ENCODE data around the gene OR2L8.
A peak's percentile ranks its signal among the peaks of the same experiment; 100 is the strongest.

OR2L8 gene

GRCh38 chr1:247966532-247967204, 18.0 kb downstream of the OR2L8 start:
- H3K4me3 ChIP-seq (ENCODE audit: low read depth, low read length): peak overlapping the region; percentile 36; the same call in 1 of the 2 replicates
- peak; percentile 52 for DNase-seq (ENCODE audit: low read depth)
- TF ChIP-seq, protein P1, sequence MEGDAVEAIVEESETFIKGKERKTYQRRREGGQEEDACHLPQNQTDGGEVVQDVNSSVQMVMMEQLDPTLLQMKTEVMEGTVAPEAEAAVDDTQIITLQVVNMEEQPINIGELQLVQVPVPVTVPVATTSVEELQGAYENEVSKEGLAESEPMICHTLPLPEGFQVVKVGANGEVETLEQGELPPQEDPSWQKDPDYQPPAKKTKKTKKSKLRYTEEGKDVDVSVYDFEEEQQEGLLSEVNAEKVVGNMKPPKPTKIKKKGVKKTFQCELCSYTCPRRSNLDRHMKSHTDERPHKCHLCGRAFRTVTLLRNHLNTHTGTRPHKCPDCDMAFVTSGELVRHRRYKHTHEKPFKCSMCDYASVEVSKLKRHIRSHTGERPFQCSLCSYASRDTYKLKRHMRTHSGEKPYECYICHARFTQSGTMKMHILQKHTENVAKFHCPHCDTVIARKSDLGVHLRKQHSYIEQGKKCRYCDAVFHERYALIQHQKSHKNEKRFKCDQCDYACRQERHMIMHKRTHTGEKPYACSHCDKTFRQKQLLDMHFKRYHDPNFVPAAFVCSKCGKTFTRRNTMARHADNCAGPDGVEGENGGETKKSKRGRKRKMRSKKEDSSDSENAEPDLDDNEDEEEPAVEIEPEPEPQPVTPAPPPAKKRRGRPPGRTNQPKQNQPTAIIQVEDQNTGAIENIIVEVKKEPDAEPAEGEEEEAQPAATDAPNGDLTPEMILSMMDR (IDR thresholded peaks at IDR 0.05; ENCODE audit: insufficient read depth, low read depth, low read length, missing control alignments): no peak

DNA sequence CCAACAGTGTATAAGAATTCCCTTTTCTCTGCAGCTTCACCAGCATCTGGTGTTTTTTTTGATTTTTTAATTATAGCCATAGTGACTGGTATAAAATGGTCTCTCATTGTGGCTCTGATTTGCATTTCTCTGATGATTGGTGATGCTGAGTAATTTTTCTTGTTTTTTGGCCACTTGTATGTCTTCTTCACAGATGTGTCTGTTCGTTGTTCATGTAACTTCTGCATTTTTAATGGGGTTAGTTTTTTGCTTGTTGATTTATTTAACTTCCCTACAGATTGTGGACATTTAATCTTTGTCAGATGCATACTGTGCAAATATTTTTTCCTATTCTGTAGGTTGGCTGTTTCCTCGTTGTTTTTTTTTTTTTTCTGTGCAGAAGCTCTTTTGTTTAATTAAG, 44.3 kb downstream of the OR2L8 start:
- H3K4me3 ChIP-seq (ENCODE audit: low read depth, low read length): no peak overlapping the region
- TF ChIP-seq, protein P1 (IDR thresholded peaks at IDR 0.05; ENCODE audit: insufficient read depth, low read depth, low read length, missing control alignments): no peak
- no peak for DNase-seq (ENCODE audit: low read depth)

GRCh38 chr1:247998811-247999210, 50.2 kb downstream of the OR2L8 start:
- TF ChIP-seq, protein P1 (IDR thresholded peaks at IDR 0.05; ENCODE audit: insufficient read depth, low read depth, low read length, missing control alignments): no peak
- DNase-seq (ENCODE audit: low read depth): no peak
- H3K4me3 ChIP-seq (ENCODE audit: low read depth, low read length): no peak overlapping the region

All from GM12865 (cell line).